ENCODE measurements around the gene TBC1D12.
"Not testable (repeated sequence)": the region's sequence is repeated elsewhere in the genome, so short reads cannot be mapped to it uniquely, and the experiment has no call there.

The TBC1D12 gene

GRCh38 chr10:94549221-94549620, 146.9 kb downstream of the TBC1D12 start:
- DNase-seq, result no peak

- DNase-seq, result not testable (repeated sequence)
These were observed 165.5 kb downstream of the TBC1D12 start for GRCh38 chr10:94567714-94568307.

GRCh38 chr10:94571081-94571480, 168.7 kb downstream of the TBC1D12 start:
- no peak for DNase-seq

- DNase-seq, result no peak
These were observed 169.2 kb downstream of the TBC1D12 start for GRCh38 chr10:94571528-94571927.

GRCh38 chr10:94578790-94579189, 176.4 kb downstream of the TBC1D12 start:
- DNase-seq, result no peak

GRCh38 chr10:94583124-94583523, 180.8 kb downstream of the TBC1D12 start:
- DNase-seq, result no peak

Measured in activated CD8-positive, alpha-beta memory T cell treated with anti-CD3 and anti-CD28 coated beads for 24 hours (primary cell).